ENCODE measurements around the gene ACO1. TPM values are rescaled to one million over a fixed set of nuclear protein-coding genes. Genes with fewer than 3 reads are reported as not detected.

Gene ACO1
- total RNA-seq, 2 experiments from 2014 or later: 8.8 to 9.0 TPM

DNA sequence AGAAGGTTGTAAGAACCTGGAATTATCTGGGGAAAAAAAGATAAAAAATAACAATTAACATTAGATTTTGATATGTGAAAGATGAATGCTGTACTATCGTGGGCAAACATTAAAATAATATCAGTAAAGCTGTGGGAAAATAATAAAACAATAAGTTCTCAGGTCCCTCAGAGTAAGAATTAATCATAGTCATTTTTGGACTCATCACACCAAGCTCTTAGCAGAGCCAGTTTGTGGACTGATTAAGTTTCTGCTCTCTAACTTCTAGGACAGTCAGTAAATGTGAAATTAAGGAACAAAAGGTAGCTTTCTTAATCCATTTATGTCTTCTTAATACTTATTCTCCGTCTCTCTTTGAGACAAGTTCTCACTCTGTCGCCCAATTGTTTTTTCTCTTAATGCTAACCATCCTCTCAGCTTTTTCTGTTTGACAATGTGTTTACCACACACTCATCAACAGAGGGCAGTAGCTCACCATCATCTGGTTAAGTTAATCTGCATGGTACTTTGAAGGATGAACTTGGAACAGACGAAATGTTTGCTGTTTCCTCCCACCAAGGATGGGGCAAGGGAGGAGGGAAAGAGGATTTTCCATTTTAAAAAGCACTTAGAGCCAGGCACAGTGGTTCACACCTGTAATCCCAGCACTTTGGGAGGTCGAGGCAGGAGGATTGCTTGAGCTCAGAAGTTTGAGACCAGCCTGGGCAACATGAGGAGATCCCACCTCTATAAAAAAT is 5.3 kb upstream of the ACO1 start:
- Histone ChIP-seq H3K4me2 (ENCODE audit: low read length) (peak overlapping the region; percentile 45), H3K4me1 (ENCODE audit: insufficient read depth, low read length, poor library complexity, severe bottlenecking) (peaks cover 27% of the 10 kb centered on the region), H2AFZ (ENCODE audit: low read length) (peak overlapping the region; percentile 53; the same call in 1 of the 2 replicates), H3K79me2 (ENCODE audit: insufficient read depth, low read depth, low read length) (no peaks in the 10 kb centered on the region), H3K9me3 (ENCODE audit: low read length) (no peaks in the 10 kb centered on the region), H3K27ac (ENCODE audit: low read depth, low read length, poor library complexity, severe bottlenecking) (no peak overlapping the region), H3K9me2 (ENCODE audit: insufficient read depth, low read length) (no peaks in the 10 kb centered on the region), H4K20me1 (ENCODE audit: insufficient read depth, low read length) (no peaks in the 10 kb centered on the region), H3K4me3 (ENCODE audit: low read depth, low read length, poor library complexity, severe bottlenecking) (peak overlapping the region; percentile 29), H3K36me3 (ENCODE audit: insufficient read depth, low read length) (no peaks in the 10 kb centered on the region)
- BruUV-seq (replicated peaks): no TSS peak
- ChIA-PET POLR2A (interaction anchor here (0.6 to 2.9 kb wide), 7 partner anchors 53 to 478 kb away, joined by 3 to 16 read pairs (median 3); partner anchors contain the start of gene NDUFB6), CTCF (ENCODE audit: unreplicated experiment) (interaction anchor here (0.7 to 3.2 kb wide), 9 partner anchors 10 to 210 kb away, joined by 3 to 58 read pairs (median 5); partner anchors contain the start of genes NDUFB6 and RIGI)
- intact Hi-C loops (cut with micrococcal nuclease; ENCODE audit: unreplicated experiment): loop anchor here (1.0 to 10.0 kb wide), 5 partner anchors 146 to 590 kb away; no protein-coding TSS in a partner anchor
- peak; percentile 89 for TF ChIP-seq CTCF (conservative IDR thresholded peaks at IDR 0.05; ENCODE audit: low read length)
- TF ChIP-seq EZH2phosphoT487 (IDR thresholded peaks at IDR 0.05; ENCODE audit: borderline replicate concordance, low read depth, low read length): no peak
- peak; percentile 85 for DNase-seq (ENCODE audit: low spot score)

DNA sequence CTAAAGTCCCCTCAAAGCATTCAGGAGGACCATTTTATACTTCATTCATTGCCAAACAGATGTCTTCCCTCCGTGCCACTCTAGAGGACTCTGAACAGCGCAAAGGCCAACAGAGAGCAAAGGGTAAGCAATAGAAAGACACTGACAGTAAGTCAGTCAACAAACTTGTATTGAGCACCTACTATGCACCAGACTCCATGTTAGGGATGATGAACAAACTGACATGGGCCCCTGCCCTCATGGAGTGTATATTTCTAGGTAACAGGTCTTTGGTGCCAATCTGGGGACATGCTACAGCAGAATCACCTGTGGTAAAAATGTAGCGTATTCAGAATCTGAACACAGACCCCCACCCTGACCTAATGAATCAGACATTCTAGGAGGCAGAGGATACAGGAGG is 3.5 kb upstream of the ACO1 start:
- Histone ChIP-seq H2AFZ (ENCODE audit: low read length) (no peak overlapping the region), H3K9me3 (ENCODE audit: low read length) (no peaks in the 10 kb centered on the region), H3K4me2 (ENCODE audit: low read length) (no peak overlapping the region), H3K9me2 (ENCODE audit: insufficient read depth, low read length) (no peaks in the 10 kb centered on the region), H3K27ac (ENCODE audit: low read depth, low read length, poor library complexity, severe bottlenecking) (no peak overlapping the region), H4K20me1 (ENCODE audit: insufficient read depth, low read length) (no peaks in the 10 kb centered on the region), H3K4me1 (ENCODE audit: insufficient read depth, low read length, poor library complexity, severe bottlenecking) (peaks cover 40% of the 10 kb centered on the region), H3K79me2 (ENCODE audit: insufficient read depth, low read depth, low read length) (no peaks in the 10 kb centered on the region), H3K4me3 (ENCODE audit: low read depth, low read length, poor library complexity, severe bottlenecking) (no peak overlapping the region), H3K36me3 (ENCODE audit: insufficient read depth, low read length) (no peaks in the 10 kb centered on the region)
- BruUV-seq (replicated peaks): no TSS peak
- intact Hi-C loops (cut with micrococcal nuclease; ENCODE audit: unreplicated experiment): no loop called here
- ChIA-PET CTCF (ENCODE audit: unreplicated experiment) (interaction anchor here (2.3 to 3.2 kb wide), 2 partner anchors 191 to 199 kb away, joined by 11 to 58 read pairs; no protein-coding TSS in a partner anchor), POLR2A (interaction anchor here (1.3 to 2.9 kb wide), 2 partner anchors 169 to 199 kb away, joined by 3 to 16 read pairs; no protein-coding TSS in a partner anchor)
- no peak for DNase-seq (ENCODE audit: low spot score)
- TF ChIP-seq EZH2phosphoT487 (IDR thresholded peaks at IDR 0.05; ENCODE audit: borderline replicate concordance, low read depth, low read length): no peak
- no peak for TF ChIP-seq CTCF (conservative IDR thresholded peaks at IDR 0.05; ENCODE audit: low read length)
